ENCODE results near the gene THOC6. TPM values are rescaled to one million over a fixed set of nuclear protein-coding genes. Genes with fewer than 3 reads are reported as not detected.

The THOC6 gene
- total RNA-seq, 1 experiment from 2014 or later: 76.5 TPM

- no peak for TF ChIP-seq STAT6 (CRISPR knock-in tag; conservative IDR thresholded peaks at IDR 0.05; ENCODE audit: low read depth)
- 0 out of 2 replicates have a peak, but pooled peaks have one; percentile 37 for TF ChIP-seq ZMAT4 (CRISPR knock-in tag; IDR thresholded peaks at IDR 0.05)
- TF ChIP-seq ZNF219 (CRISPR knock-in tag; IDR thresholded peaks at IDR 0.05; ENCODE audit: borderline replicate concordance): no peak
- peak; percentile 60 for TF ChIP-seq CTCF (IDR thresholded peaks at IDR 0.05)
- TF ChIP-seq MLX (CRISPR knock-in tag; IDR thresholded peaks at IDR 0.05): no peak
- no peak for TF ChIP-seq ZNF138 (CRISPR knock-in tag; conservative IDR thresholded peaks at IDR 0.05)
- TF ChIP-seq KAT7 (CRISPR knock-in tag; IDR thresholded peaks at IDR 0.05; ENCODE audit: borderline replicate concordance): no peak
- no peak for TF ChIP-seq ATF1 (CRISPR knock-in tag; IDR thresholded peaks at IDR 0.05)
- no peak for TF ChIP-seq PRRX2 (CRISPR knock-in tag; IDR thresholded peaks at IDR 0.05)
- no peak for TF ChIP-seq ZNF671 (CRISPR knock-in tag; IDR thresholded peaks at IDR 0.05)
- no peak for TF ChIP-seq HMGA2 (CRISPR knock-in tag; IDR thresholded peaks at IDR 0.05)
- TF ChIP-seq FOXP4 (CRISPR knock-in tag; IDR thresholded peaks at IDR 0.05): peak; percentile 66; the same call in 1 of the 2 replicates
- 0 out of 2 replicates have a peak, but pooled peaks have one; percentile 36 for TF ChIP-seq E2F5 (CRISPR knock-in tag; IDR thresholded peaks at IDR 0.05)
- TF ChIP-seq ZNF512 (CRISPR knock-in tag; IDR thresholded peaks at IDR 0.05; ENCODE audit: borderline replicate concordance): no peak
- TF ChIP-seq AFF4 (CRISPR knock-in tag; IDR thresholded peaks at IDR 0.05; ENCODE audit: borderline replicate concordance): no peak
- no peak for TF ChIP-seq NR3C1 (CRISPR knock-in tag; conservative IDR thresholded peaks at IDR 0.05; ENCODE audit: low read depth)
- TF ChIP-seq ZNF232 (CRISPR knock-in tag; IDR thresholded peaks at IDR 0.05): no peak
- no peak for TF ChIP-seq FOXP1 (CRISPR knock-in tag; IDR thresholded peaks at IDR 0.05; ENCODE audit: borderline replicate concordance)
- TF ChIP-seq ZNF317 (CRISPR knock-in tag; IDR thresholded peaks at IDR 0.05; ENCODE audit: borderline replicate concordance, low read depth): no peak
- no peak for TF ChIP-seq GTF2I (CRISPR knock-in tag; conservative IDR thresholded peaks at IDR 0.05)
- TF ChIP-seq TEAD4 (CRISPR knock-in tag; IDR thresholded peaks at IDR 0.05): no peak
- no peak for TF ChIP-seq ERG (CRISPR knock-in tag; IDR thresholded peaks at IDR 0.05)
- no peak for TF ChIP-seq ZNF396 (CRISPR knock-in tag; IDR thresholded peaks at IDR 0.05; ENCODE audit: borderline replicate concordance)
These were observed 4.3 kb downstream of the THOC6 start (continued) for GRCh38 chr16:3027983-3028715.

All from WTC11 (cell line).